ENCODE measurements around the gene LRRN3.

DNA sequence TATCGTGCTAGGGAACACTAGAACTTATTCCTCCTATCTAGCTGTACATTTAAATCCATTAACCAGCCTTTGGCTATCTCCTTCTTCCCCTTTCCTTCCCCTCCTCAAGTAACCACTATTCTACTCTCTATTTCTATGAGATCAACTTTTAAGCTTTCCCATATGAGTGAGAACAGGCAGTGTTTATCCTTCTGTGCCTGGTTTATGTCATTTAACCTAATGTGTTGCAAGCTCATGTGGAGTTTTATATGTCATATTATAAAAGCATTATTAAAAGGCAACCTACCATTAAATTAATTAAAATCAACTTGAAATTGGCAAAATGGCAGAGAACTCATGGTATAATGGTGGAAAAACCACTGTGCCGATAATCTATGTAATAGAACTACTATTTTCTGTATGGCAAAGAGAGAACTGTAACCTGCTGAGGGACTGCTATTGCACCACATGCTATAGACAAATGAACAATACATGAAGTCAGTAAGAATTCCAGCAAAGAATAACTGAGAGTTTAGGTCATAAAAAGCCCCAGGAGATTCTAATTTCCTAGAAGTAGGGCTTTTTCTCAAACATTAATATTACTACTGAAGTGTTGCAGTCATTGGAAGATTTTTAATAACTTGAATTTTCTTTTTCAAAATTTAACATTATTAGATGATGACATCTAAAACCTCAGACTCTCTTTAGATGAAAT is 81.8 kb downstream of the LRRN3 start:
- TF ChIP-seq, protein P1, sequence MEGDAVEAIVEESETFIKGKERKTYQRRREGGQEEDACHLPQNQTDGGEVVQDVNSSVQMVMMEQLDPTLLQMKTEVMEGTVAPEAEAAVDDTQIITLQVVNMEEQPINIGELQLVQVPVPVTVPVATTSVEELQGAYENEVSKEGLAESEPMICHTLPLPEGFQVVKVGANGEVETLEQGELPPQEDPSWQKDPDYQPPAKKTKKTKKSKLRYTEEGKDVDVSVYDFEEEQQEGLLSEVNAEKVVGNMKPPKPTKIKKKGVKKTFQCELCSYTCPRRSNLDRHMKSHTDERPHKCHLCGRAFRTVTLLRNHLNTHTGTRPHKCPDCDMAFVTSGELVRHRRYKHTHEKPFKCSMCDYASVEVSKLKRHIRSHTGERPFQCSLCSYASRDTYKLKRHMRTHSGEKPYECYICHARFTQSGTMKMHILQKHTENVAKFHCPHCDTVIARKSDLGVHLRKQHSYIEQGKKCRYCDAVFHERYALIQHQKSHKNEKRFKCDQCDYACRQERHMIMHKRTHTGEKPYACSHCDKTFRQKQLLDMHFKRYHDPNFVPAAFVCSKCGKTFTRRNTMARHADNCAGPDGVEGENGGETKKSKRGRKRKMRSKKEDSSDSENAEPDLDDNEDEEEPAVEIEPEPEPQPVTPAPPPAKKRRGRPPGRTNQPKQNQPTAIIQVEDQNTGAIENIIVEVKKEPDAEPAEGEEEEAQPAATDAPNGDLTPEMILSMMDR (conservative IDR thresholded peaks at IDR 0.05; ENCODE audit: low read depth in 2 of 2), result no peak
- TF ChIP-seq EZH2phosphoT487 (IDR thresholded peaks at IDR 0.05; ENCODE audit: unreplicated experiment), result no peak
- TF ChIP-seq, protein P2, sequence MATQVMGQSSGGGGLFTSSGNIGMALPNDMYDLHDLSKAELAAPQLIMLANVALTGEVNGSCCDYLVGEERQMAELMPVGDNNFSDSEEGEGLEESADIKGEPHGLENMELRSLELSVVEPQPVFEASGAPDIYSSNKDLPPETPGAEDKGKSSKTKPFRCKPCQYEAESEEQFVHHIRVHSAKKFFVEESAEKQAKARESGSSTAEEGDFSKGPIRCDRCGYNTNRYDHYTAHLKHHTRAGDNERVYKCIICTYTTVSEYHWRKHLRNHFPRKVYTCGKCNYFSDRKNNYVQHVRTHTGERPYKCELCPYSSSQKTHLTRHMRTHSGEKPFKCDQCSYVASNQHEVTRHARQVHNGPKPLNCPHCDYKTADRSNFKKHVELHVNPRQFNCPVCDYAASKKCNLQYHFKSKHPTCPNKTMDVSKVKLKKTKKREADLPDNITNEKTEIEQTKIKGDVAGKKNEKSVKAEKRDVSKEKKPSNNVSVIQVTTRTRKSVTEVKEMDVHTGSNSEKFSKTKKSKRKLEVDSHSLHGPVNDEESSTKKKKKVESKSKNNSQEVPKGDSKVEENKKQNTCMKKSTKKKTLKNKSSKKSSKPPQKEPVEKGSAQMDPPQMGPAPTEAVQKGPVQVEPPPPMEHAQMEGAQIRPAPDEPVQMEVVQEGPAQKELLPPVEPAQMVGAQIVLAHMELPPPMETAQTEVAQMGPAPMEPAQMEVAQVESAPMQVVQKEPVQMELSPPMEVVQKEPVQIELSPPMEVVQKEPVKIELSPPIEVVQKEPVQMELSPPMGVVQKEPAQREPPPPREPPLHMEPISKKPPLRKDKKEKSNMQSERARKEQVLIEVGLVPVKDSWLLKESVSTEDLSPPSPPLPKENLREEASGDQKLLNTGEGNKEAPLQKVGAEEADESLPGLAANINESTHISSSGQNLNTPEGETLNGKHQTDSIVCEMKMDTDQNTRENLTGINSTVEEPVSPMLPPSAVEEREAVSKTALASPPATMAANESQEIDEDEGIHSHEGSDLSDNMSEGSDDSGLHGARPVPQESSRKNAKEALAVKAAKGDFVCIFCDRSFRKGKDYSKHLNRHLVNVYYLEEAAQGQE (IDR thresholded peaks at IDR 0.05; ENCODE audit: unreplicated experiment), result no peak
- no peak for TF ChIP-seq JUNB (IDR thresholded peaks at IDR 0.05; ENCODE audit: unreplicated experiment)
- no peak for TF ChIP-seq POLR2AphosphoS5 (IDR thresholded peaks at IDR 0.05; ENCODE audit: low read depth)
- no peak for TF ChIP-seq EZH2 (IDR thresholded peaks at IDR 0.05; ENCODE audit: low read depth, unreplicated experiment)
- TF ChIP-seq STAT1 (IDR thresholded peaks at IDR 0.05; ENCODE audit: unreplicated experiment), result no peak
- no peak for TF ChIP-seq NANOG (IDR thresholded peaks at IDR 0.05; ENCODE audit: borderline replicate concordance)
- TF ChIP-seq, protein P3, sequence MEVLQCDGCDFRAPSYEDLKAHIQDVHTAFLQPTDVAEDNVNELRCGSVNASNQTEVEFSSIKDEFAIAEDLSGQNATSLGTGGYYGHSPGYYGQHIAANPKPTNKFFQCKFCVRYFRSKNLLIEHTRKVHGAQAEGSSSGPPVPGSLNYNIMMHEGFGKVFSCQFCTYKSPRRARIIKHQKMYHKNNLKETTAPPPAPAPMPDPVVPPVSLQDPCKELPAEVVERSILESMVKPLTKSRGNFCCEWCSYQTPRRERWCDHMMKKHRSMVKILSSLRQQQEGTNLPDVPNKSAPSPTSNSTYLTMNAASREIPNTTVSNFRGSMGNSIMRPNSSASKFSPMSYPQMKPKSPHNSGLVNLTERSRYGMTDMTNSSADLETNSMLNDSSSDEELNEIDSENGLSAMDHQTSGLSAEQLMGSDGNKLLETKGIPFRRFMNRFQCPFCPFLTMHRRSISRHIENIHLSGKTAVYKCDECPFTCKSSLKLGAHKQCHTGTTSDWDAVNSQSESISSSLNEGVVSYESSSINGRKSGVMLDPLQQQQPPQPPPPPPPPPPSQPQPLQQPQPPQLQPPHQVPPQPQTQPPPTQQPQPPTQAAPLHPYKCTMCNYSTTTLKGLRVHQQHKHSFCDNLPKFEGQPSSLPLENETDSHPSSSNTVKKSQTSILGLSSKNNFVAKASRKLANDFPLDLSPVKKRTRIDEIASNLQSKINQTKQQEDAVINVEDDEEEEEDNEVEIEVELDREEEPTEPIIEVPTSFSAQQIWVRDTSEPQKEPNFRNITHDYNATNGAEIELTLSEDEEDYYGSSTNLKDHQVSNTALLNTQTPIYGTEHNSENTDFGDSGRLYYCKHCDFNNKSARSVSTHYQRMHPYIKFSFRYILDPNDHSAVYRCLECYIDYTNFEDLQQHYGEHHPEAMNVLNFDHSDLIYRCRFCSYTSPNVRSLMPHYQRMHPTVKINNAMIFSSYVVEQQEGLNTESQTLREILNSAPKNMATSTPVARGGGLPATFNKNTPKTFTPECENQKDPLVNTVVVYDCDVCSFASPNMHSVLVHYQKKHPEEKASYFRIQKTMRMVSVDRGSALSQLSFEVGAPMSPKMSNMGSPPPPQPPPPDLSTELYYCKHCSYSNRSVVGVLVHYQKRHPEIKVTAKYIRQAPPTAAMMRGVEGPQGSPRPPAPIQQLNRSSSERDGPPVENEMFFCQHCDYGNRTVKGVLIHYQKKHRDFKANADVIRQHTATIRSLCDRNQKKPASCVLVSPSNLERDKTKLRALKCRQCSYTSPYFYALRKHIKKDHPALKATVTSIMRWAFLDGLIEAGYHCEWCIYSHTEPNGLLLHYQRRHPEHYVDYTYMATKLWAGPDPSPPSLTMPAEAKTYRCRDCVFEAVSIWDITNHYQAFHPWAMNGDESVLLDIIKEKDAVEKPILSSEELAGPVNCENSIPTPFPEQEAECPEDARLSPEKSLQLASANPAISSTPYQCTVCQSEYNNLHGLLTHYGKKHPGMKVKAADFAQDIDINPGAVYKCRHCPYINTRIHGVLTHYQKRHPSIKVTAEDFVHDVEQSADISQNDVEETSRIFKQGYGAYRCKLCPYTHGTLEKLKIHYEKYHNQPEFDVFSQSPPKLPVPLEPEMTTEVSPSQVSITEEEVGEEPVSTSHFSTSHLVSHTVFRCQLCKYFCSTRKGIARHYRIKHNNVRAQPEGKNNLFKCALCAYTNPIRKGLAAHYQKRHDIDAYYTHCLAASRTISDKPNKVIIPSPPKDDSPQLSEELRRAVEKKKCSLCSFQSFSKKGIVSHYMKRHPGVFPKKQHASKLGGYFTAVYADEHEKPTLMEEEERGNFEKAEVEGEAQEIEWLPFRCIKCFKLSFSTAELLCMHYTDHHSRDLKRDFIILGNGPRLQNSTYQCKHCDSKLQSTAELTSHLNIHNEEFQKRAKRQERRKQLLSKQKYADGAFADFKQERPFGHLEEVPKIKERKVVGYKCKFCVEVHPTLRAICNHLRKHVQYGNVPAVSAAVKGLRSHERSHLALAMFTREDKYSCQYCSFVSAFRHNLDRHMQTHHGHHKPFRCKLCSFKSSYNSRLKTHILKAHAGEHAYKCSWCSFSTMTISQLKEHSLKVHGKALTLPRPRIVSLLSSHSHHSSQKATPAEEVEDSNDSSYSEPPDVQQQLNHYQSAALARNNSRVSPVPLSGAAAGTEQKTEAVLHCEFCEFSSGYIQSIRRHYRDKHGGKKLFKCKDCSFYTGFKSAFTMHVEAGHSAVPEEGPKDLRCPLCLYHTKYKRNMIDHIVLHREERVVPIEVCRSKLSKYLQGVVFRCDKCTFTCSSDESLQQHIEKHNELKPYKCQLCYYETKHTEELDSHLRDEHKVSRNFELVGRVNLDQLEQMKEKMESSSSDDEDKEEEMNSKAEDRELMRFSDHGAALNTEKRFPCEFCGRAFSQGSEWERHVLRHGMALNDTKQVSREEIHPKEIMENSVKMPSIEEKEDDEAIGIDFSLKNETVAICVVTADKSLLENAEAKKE (CRISPR knock-in tag; IDR thresholded peaks at IDR 0.05), result no peak
- TF ChIP-seq CREB1 (CRISPR knock-in tag; IDR thresholded peaks at IDR 0.05; ENCODE audit: low read depth), result no peak
- TF ChIP-seq, protein P4, sequence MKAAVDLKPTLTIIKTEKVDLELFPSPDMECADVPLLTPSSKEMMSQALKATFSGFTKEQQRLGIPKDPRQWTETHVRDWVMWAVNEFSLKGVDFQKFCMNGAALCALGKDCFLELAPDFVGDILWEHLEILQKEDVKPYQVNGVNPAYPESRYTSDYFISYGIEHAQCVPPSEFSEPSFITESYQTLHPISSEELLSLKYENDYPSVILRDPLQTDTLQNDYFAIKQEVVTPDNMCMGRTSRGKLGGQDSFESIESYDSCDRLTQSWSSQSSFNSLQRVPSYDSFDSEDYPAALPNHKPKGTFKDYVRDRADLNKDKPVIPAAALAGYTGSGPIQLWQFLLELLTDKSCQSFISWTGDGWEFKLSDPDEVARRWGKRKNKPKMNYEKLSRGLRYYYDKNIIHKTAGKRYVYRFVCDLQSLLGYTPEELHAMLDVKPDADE (IDR thresholded peaks at IDR 0.05), result no peak
- no peak for TF ChIP-seq ZNF114 (CRISPR knock-in tag; IDR thresholded peaks at IDR 0.05)
- no peak for TF ChIP-seq ZNF331 (CRISPR knock-in tag; IDR thresholded peaks at IDR 0.05; ENCODE audit: low read depth)

All from GM23338 (cell line).